GM19395 (cell line): ENCODE measurements around the gene ANKRD36C.
"Not testable (repeated sequence)": the region's sequence is repeated elsewhere in the genome, so short reads cannot be mapped to it uniquely, and the experiment has no call there.

ENCODE experiments used
- ATAC-seq: cut with Tn5 transposase; IDR thresholded peaks from one replicate; pipeline ENCODE4 v1.9.1; 2021; ENCODE audit warnings: mild to moderate bottlenecking, moderate library complexity; ENCODE audit not compliant: unreplicated experiment

ANKRD36C gene

DNA sequence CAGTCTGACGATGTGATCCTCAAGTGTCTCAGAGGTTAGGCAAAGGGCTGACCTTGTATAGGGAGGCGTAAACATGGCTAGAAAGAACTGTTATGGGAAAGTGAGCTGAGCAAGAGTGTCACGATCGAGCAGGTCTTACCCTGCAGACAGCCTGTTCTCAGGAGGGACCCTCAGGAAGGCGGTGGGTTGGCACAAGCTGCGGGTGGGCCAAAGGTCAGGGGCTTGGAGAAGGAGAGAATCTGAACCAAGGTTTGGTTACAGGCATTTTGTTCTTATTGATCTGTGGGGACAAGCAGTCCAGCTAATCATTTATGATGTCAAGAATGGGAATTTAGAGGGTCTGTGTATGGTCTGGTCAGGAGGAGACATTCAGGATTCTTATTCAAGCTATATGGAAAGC lies 16.4 kb upstream of the ANKRD36C start:
- not testable (repeated sequence) for ATAC-seq

- not testable (repeated sequence) for ATAC-seq
Observed at GRCh38 chr2:96006248-96006647, 14.6 kb upstream of the ANKRD36C start.

DNA sequence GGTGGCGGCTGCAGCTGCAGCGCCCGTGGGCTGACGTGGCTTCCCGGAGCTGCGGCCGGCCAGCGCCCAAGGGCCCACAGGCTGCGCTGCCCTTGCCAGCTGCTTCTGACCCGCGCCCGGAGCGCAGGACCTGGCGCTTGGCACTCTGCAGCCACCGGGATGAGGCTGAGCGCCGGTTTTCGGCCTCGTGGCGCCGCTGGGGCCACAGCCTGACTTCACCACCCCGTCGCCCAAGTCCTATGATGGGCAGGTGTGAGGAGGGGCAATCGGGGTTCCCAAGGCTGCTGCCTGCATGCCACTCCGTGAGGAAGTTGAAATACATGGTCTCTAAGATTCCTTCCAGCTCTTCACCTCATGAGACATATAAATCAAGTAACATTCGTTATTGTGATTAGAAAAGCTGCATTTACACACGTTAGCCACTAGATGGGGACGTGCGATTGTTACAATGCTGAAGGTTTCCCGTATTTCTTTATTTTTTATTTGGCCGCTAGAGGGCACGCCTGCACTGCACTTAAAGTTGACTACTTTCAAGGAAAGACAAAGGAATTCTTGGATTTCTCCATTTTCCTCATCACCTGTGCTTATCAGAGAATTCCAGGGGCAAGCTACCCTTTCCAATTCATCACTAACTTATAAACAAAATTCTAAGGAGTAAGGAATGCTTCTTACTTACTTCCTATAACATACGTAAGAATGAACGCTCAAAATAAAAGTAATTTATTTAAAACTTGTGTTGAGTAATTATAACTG lies 1.1 kb upstream of the ANKRD36C start:
- peak; percentile 58 for ATAC-seq

GRCh38 chr2:95992102-95992501 lies 478 bp upstream of the ANKRD36C start:
- ATAC-seq: peak; percentile 46

DNA sequence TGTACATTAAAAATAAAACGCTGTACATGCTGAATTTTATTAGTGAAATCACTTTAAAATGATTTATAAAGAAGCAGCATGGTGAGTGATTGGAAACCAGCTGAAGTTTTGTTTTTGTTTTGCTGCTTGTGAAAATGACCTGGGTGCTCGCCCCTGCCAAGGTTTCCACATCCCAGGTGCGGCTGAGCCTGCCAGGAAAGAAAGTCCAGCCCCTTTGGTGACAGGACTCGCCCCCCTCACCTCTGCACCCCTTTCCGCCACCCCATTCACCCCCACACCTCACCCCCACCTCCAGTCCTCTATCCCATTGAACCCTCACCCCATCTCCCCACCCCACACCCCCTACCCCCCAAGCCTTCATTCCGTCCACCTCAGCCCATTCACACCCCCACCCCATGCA lies 740 bp downstream of the ANKRD36C start:
- ATAC-seq: not testable (repeated sequence)

DNA sequence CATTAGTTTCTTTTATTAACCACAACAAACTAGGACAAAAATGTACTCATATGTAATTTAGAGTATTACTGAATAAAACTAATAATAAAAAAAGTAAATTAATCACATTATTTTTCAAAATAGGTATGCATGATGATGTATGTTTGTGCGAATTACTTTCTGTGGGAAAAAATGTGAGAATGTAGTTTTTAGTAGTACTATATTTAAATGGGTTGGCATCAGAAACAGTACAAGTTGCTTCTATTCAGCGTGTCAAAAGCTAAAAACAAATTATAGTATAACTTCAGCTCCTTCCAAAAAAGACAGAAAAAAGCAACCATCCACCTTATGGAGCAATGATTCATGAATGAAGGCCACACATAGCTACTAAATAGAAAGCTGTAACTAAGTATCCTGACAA lies 40.0 kb downstream of the ANKRD36C start:
- ATAC-seq: not testable (repeated sequence)

- ATAC-seq: not testable (repeated sequence)
Observed at GRCh38 chr2:95948039-95948438, 43.6 kb downstream of the ANKRD36C start.

GRCh38 chr2:95939947-95940346 lies 51.7 kb downstream of the ANKRD36C start:
- ATAC-seq: not testable (repeated sequence)

- not testable (repeated sequence) for ATAC-seq
Observed at GRCh38 chr2:95930740-95931139, 60.9 kb downstream of the ANKRD36C start.

DNA sequence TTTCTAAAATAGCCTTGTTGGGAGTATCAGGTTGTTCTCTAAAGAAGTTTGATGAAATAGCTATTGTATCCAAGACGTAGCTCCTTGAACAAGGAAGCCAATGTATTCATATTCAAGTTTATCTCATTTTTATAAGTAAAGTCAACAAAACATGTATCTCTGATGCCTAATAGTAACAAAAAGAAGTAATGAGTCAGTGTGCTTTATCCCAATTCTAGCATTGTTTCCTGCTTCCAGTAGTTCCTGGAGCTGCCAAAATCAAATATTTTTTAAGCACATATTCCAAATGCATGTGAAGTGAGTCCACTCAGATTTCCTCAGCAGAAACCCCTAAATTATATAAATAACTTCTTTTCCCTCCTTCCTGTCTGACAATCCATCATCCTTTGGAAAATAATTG lies 74.6 kb downstream of the ANKRD36C start:
- ATAC-seq: not testable (repeated sequence)

DNA sequence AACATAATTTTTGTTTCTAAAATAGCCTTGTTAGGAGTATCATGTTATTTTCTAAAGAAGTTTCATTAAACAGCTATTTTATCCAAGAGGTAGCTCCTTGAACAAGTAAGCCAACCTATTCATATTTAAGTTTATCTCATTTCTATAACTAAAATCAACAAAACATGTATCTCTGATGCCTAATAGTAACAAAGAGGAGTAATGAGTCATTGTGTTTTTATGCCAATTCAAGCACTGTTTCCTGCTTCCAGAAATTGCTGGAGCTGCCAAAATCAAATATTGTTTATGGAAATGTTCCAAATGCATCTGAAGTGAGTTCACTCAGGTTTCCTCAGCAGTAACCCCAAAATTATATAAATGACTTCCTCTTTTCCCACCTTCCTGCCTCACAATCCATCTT lies 76.5 kb downstream of the ANKRD36C start:
- not testable (repeated sequence) for ATAC-seq

GRCh38 chr2:95911431-95911830 lies 80.2 kb downstream of the ANKRD36C start:
- ATAC-seq: not testable (repeated sequence)

- not testable (repeated sequence) for ATAC-seq
Observed at GRCh38 chr2:95894443-95894842, 97.2 kb downstream of the ANKRD36C start.

- not testable (repeated sequence) for ATAC-seq
Observed at GRCh38 chr2:95867929-95868328, 123.7 kb downstream of the ANKRD36C start.

DNA sequence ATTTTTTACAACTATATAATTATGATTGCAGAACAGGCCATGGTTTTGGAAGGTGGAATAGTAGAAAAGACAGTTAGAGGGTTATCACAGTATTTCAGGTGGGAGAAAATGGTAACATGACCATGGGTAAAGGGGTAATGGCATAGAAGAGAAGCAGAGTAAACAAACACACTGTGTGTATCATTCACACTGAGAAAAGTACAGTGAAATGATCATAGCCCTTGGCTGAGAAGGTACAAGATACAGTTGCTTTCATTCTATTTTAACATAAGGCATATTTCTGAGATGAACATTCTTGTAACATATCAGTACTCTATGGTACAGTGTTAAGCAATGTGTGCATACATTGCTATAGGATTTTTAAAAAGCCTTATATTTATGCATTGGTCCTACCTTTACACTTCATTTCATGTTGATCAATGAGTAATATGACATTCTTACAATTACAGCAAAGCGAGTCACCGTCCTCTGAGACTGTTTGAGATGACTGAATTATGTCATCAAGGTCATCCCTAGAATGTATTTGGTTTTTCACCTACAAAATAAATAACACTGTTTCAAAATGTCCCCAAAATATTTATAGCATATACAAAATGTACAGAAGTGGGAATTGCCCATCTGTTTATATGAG lies 124.5 kb downstream of the ANKRD36C start:
- ATAC-seq: not testable (repeated sequence)

GRCh38 chr2:95862121-95862520 lies 129.5 kb downstream of the ANKRD36C start:
- not testable (repeated sequence) for ATAC-seq

DNA sequence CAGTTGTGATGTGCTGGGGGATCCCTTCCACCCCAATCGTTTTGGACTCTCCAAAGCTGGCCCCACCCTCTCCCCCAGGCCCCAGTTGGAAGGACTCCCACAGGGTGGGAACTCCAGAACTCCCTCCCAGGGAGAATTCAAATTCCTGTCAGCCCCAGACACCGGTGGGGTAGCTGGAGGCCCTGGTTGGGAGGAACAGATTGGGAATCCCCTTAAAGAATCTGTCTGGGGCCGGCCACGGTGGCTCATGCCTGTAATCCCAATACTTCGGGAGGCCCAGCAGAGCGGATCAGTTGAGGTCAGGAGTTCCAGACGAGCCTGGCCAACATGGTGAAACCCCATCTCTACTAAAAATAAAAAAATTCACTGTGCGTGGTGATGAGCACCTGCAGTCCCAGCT lies 155.5 kb downstream of the ANKRD36C start:
- no peak for ATAC-seq

GRCh38 chr2:95834077-95835013 lies 157.3 kb downstream of the ANKRD36C start:
- ATAC-seq: not testable (repeated sequence)

DNA sequence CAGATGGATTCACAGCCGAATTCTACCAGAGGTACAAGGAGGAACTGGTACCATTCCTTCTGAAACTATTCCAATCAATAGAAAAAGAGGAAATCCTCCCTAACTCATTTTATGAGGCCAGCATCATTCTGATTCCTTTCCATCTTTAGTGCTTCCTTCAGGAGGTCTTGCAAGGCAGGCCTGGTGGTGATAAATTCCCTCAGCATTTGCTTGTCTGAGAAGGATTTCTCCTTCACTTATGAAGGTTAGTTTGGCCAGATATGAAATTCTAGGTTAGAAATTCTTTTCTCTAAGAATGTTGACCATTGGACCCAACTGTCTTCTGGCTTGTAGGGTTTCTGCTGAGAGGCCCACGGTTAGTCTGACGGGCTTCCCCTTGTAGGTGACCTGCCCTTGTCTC lies 167.4 kb downstream of the ANKRD36C start:
- not testable (repeated sequence) for ATAC-seq

GRCh38 chr2:95817521-95817920 lies 174.1 kb downstream of the ANKRD36C start:
- not testable (repeated sequence) for ATAC-seq

- ATAC-seq: not testable (repeated sequence)
Observed at GRCh38 chr2:95813311-95813710, 178.3 kb downstream of the ANKRD36C start.
